Measurements from ENCODE around the gene PRKAR1B.

Gene PRKAR1B

DNA sequence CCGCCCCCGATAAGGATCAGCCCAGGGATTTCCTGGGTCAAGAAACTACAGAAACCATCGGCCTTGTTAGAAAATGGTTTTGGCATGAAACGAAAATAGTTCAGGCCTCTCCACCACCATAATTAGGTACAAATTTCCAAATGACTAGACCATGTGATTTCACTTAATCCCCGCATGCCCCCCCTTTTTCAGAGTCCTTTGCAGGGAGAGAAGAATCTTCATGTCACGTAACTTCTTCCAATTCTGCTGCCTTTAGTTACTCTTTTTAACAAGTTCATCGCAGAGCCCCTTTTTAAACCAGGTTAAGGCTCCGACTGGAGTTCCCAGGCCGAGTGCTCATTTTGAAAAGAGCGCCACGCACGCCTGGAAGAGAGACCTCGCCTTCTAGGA lies 210.9 kb downstream of the PRKAR1B start:
- Histone ChIP-seq H4K8ac (ENCODE audit: low read length) (peak overlapping the region; percentile 23), H3K14ac (ENCODE audit: low read length in 2 of 2) (no peak overlapping the region), H3K79me1 (replicated peaks; ENCODE audit: low read length, poor library complexity, severe bottlenecking) (peaks cover 30% of the 10 kb centered on the region), H3K4ac (ENCODE audit: low read depth in 1 of 2, low read length in 2 of 2) (no peak overlapping the region), H2AFZ (ENCODE audit: low read depth, low read length) (no peak overlapping the region), H4K91ac (ENCODE audit: low read length) (no peak overlapping the region), H3K36me3 (ENCODE audit: control insufficient read depth in 1 of 2, insufficient read depth in 2 of 2, low read depth in 1 of 2, low read length in 2 of 2) (peaks cover 0 to 25% of the 10 kb centered on the region in 2 experiments), H3K9me3 (ENCODE audit: control insufficient read depth, low read length) (no peaks in the 10 kb centered on the region), H2BK12ac (ENCODE audit: low read length in 2 of 2) (no peak overlapping the region), H3K18ac (ENCODE audit: low read depth in 1 of 2, low read length in 2 of 2) (no peak overlapping the region), H3K27me3 (ENCODE audit: control insufficient read depth in 1 of 2, insufficient read depth in 1 of 2, low read length in 2 of 2) (peaks cover 8% of the 10 kb centered on the region in 2 experiments), H2BK120ac (ENCODE audit: low read depth, low read length) (no peak overlapping the region), H3K23ac (ENCODE audit: low read length in 2 of 2) (no peak overlapping the region), H2BK5ac (ENCODE audit: low read depth, low read length, poor library complexity, severe bottlenecking) (no peak overlapping the region), H3K4me1 (ENCODE audit: control insufficient read depth, insufficient read depth, low read depth, low read length) (peaks cover 50% of the 10 kb centered on the region), H2AK5ac (ENCODE audit: low read length, severe bottlenecking) (no peak overlapping the region), H3K4me3 (ENCODE audit: insufficient read depth in 1 of 2, low read depth in 1 of 2, low read length in 2 of 2) (no peak overlapping the region), H2BK15ac (ENCODE audit: low read depth, poor library complexity, severe bottlenecking) (no peak overlapping the region), H3K4me2 (ENCODE audit: low read length, poor library complexity, severe bottlenecking) (peak overlapping the region; percentile 94), H3K9ac (ENCODE audit: low read length) (no peak overlapping the region), H3K27ac (ENCODE audit: low read length, poor library complexity, severe bottlenecking) (no peak overlapping the region)
- peak; percentile 61 for DNase-seq
- 16% methylated on average over 13 of the region's 13 CpGs for WGBS

DNA sequence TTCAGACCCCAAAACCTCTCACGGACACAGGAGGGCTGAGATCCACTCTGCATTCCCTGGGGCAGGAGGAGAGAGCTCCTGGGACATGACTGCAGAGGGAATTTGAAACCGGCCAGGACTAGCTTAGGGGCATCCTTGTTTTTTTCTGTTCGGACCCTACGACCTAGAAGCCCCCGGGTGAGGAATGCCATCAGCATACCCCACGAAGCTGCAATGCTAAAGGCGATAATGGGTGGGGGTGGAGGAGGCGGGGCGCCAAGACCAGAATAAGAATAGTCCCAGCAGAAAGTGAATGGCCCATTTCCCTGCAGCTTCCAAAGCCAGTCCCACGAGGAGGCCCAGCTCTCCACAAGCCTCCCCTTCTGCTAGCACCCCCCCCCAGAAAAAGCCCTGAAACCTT lies 211.5 kb downstream of the PRKAR1B start:
- no peaks in the 10 kb centered on the region for H3K9me3 ChIP-seq (ENCODE audit: control insufficient read depth, low read length)
- no peak overlapping the region for H3K9ac ChIP-seq (ENCODE audit: low read length)
- no peak overlapping the region for H3K27ac ChIP-seq (ENCODE audit: low read length, poor library complexity, severe bottlenecking)

DNA sequence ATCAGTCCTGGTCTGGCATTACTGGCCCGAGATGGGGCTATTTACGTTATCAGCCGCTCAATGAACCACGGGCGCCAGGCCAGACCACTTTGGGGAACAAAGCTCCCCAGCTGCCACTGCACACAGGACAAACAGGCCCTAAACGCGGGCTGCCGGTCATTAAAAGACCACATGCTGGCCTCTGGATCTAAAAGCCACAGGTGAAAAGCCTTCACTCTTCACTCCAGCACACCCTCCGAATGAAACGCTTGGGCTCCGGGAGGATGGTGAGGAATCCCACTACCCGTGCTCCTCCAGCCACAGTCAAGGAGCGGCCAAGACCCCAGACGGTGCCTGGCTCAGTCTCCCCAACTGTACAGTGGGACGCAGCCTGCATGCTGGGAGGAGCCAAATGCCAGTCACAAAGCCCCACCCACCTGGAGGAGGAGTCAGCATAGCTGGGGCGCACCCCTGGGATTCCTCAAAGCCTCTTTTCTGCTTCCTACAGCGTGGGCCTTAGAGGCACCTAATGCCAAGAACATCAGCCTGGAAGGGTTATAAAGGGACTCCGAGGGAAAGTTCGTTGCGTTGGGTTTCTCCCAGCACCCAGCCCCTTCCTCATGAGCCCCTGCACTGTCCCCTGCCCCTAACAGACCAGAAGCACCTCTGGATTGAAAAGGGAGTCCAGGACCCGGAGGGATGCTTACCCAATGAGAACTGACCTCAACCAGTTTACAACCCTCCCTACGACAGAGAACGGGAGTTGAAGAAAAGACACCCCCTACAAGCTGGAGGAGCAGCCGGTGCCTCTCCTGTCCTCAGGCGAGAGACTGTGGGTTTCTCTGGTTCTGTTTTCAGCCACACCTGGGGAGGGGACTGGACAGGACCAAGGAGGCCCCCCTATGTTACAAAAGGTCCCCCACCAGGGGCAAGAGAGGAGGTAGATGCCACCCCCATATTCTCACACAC lies 212.2 kb downstream of the PRKAR1B start:
- Histone ChIP-seq H3K23ac (ENCODE audit: low read length in 2 of 2) (no peak overlapping the region), H3K18ac (ENCODE audit: low read depth in 1 of 2, low read length in 2 of 2) (peak overlapping the region in 1 of 2 experiments; percentile 32), H3K4ac (ENCODE audit: low read depth in 1 of 2, low read length in 2 of 2) (no peak overlapping the region), H3K4me3 (ENCODE audit: insufficient read depth in 1 of 2, low read depth in 1 of 2, low read length in 2 of 2) (no peak overlapping the region), H3K27me3 (ENCODE audit: control insufficient read depth in 1 of 2, insufficient read depth in 1 of 2, low read length in 2 of 2) (no peaks in the 10 kb centered on the region), H4K8ac (ENCODE audit: low read length) (no peak overlapping the region), H3K9me3 (ENCODE audit: control insufficient read depth, low read length) (no peaks in the 10 kb centered on the region), H2BK12ac (ENCODE audit: low read length in 2 of 2) (no peak overlapping the region), H3K4me1 (ENCODE audit: control insufficient read depth, insufficient read depth, low read depth, low read length) (peaks cover 37% of the 10 kb centered on the region), H3K9ac (ENCODE audit: low read length) (no peak overlapping the region), H3K27ac (ENCODE audit: low read length, poor library complexity, severe bottlenecking) (no peak overlapping the region), H3K4me2 (ENCODE audit: low read length, poor library complexity, severe bottlenecking) (no peak overlapping the region), H2BK120ac (ENCODE audit: low read depth, low read length) (no peak overlapping the region), H2BK5ac (ENCODE audit: low read depth, low read length, poor library complexity, severe bottlenecking) (no peak overlapping the region), H2AFZ (ENCODE audit: low read depth, low read length) (no peak overlapping the region), H2AK5ac (ENCODE audit: low read length, severe bottlenecking) (no peak overlapping the region), H2BK15ac (ENCODE audit: low read depth, poor library complexity, severe bottlenecking) (no peak overlapping the region), H3K36me3 (ENCODE audit: control insufficient read depth in 1 of 2, insufficient read depth in 2 of 2, low read depth in 1 of 2, low read length in 2 of 2) (peaks cover 0 to 38% of the 10 kb centered on the region in 2 experiments), H3K14ac (ENCODE audit: low read length in 2 of 2) (no peak overlapping the region), H3K79me1 (replicated peaks; ENCODE audit: low read length, poor library complexity, severe bottlenecking) (peaks cover 27% of the 10 kb centered on the region), H4K91ac (ENCODE audit: low read length) (no peak overlapping the region)
- 64% methylated on average over 25 of the region's 25 CpGs for WGBS
- DNase-seq, result peak; percentile 42

More for the DNA sequence above, 211.5 kb downstream of the PRKAR1B start:
- DNase-seq, result no peak
- Histone ChIP-seq H3K79me1 (replicated peaks; ENCODE audit: low read length, poor library complexity, severe bottlenecking) (peaks cover 30% of the 10 kb centered on the region), H3K4me1 (ENCODE audit: control insufficient read depth, insufficient read depth, low read depth, low read length) (peaks cover 44% of the 10 kb centered on the region), H2BK15ac (ENCODE audit: low read depth, poor library complexity, severe bottlenecking) (no peak overlapping the region), H3K4me3 (ENCODE audit: insufficient read depth in 1 of 2, low read depth in 1 of 2, low read length in 2 of 2) (no peak overlapping the region), H2BK12ac (ENCODE audit: low read length in 2 of 2) (peak overlapping the region in 1 of 2 experiments; percentile 32), H2BK120ac (ENCODE audit: low read depth, low read length) (no peak overlapping the region), H3K36me3 (ENCODE audit: control insufficient read depth in 1 of 2, insufficient read depth in 2 of 2, low read depth in 1 of 2, low read length in 2 of 2) (peaks cover 0 to 31% of the 10 kb centered on the region in 2 experiments), H3K27me3 (ENCODE audit: control insufficient read depth in 1 of 2, insufficient read depth in 1 of 2, low read length in 2 of 2) (peaks cover 2 to 3% of the 10 kb centered on the region in 2 experiments), H4K8ac (ENCODE audit: low read length) (no peak overlapping the region), H3K18ac (ENCODE audit: low read depth in 1 of 2, low read length in 2 of 2) (no peak overlapping the region), H3K4me2 (ENCODE audit: low read length, poor library complexity, severe bottlenecking) (no peak overlapping the region), H3K14ac (ENCODE audit: low read length in 2 of 2) (no peak overlapping the region), H2AK5ac (ENCODE audit: low read length, severe bottlenecking) (no peak overlapping the region), H2AFZ (ENCODE audit: low read depth, low read length) (no peak overlapping the region), H2BK5ac (ENCODE audit: low read depth, low read length, poor library complexity, severe bottlenecking) (no peak overlapping the region), H4K91ac (ENCODE audit: low read length) (no peak overlapping the region), H3K23ac (ENCODE audit: low read length in 2 of 2) (no peak overlapping the region), H3K4ac (ENCODE audit: low read depth in 1 of 2, low read length in 2 of 2) (peak overlapping the region in 1 of 2 experiments; percentile 30)
- 42% methylated on average over 10 of the region's 10 CpGs for WGBS

DNA sequence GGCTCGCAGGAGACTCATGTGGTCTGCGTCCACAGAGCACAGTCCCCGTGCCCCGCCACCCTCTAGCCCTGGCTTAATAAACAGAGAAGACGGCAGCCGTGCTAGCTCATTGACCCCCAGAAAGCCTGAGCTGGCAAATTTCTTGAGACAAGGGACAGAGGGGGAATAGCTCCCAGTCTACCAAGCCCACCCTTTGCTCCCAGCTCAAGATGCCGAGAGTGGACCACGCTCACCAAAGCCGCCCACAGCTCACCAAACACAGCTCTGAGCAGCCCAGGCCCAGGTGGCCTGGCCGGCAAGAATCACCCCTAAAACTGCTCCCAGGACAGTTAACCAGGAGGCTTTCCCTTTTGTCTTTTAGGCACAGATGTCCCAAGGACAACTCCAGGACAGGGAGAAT lies 212.8 kb downstream of the PRKAR1B start:
- Histone ChIP-seq H2BK15ac (ENCODE audit: low read depth, poor library complexity, severe bottlenecking) (no peak overlapping the region), H3K23ac (ENCODE audit: low read length in 2 of 2) (no peak overlapping the region), H3K79me1 (replicated peaks; ENCODE audit: low read length, poor library complexity, severe bottlenecking) (peaks cover 27% of the 10 kb centered on the region), H3K36me3 (ENCODE audit: control insufficient read depth in 1 of 2, insufficient read depth in 2 of 2, low read depth in 1 of 2, low read length in 2 of 2) (peaks cover 0 to 45% of the 10 kb centered on the region in 2 experiments), H4K8ac (ENCODE audit: low read length) (no peak overlapping the region), H3K4ac (ENCODE audit: low read depth in 1 of 2, low read length in 2 of 2) (no peak overlapping the region), H2AK5ac (ENCODE audit: low read length, severe bottlenecking) (no peak overlapping the region), H3K9ac (ENCODE audit: low read length) (no peak overlapping the region), H3K27ac (ENCODE audit: low read length, poor library complexity, severe bottlenecking) (no peak overlapping the region), H2BK120ac (ENCODE audit: low read depth, low read length) (no peak overlapping the region), H3K14ac (ENCODE audit: low read length in 2 of 2) (no peak overlapping the region), H3K4me1 (ENCODE audit: control insufficient read depth, insufficient read depth, low read depth, low read length) (peaks cover 36% of the 10 kb centered on the region), H3K27me3 (ENCODE audit: control insufficient read depth in 1 of 2, insufficient read depth in 1 of 2, low read length in 2 of 2) (no peaks in the 10 kb centered on the region), H2AFZ (ENCODE audit: low read depth, low read length) (no peak overlapping the region), H2BK12ac (ENCODE audit: low read length in 2 of 2) (no peak overlapping the region), H4K91ac (ENCODE audit: low read length) (no peak overlapping the region), H2BK5ac (ENCODE audit: low read depth, low read length, poor library complexity, severe bottlenecking) (no peak overlapping the region), H3K9me3 (ENCODE audit: control insufficient read depth, low read length) (no peaks in the 10 kb centered on the region), H3K4me2 (ENCODE audit: low read length, poor library complexity, severe bottlenecking) (no peak overlapping the region), H3K4me3 (ENCODE audit: insufficient read depth in 1 of 2, low read depth in 1 of 2, low read length in 2 of 2) (no peak overlapping the region), H3K18ac (ENCODE audit: low read depth in 1 of 2, low read length in 2 of 2) (no peak overlapping the region)
- no peak for DNase-seq
- WGBS, result 87% methylated on average over 10 of the region's 10 CpGs
